WTC11 (cell line): ENCODE results near the gene DHPS.

ENCODE experiments used
- GABPB1 ChIP-seq: sonication (generic); formaldehyde crosslinking; IDR thresholded peaks from 2 replicates; pipeline ENCODE4 v1.8.1; 2023; ENCODE audit warnings: mild to moderate bottlenecking, missing genetic modification reagents
- TF ChIP-seq, protein P1 (sequence below): fragments of 200-600 bp; IDR thresholded peaks from 2 replicates; pipeline ENCODE4 v1.8.0; 2022; ENCODE audit warnings: antibody characterized with exemption

DNA sequence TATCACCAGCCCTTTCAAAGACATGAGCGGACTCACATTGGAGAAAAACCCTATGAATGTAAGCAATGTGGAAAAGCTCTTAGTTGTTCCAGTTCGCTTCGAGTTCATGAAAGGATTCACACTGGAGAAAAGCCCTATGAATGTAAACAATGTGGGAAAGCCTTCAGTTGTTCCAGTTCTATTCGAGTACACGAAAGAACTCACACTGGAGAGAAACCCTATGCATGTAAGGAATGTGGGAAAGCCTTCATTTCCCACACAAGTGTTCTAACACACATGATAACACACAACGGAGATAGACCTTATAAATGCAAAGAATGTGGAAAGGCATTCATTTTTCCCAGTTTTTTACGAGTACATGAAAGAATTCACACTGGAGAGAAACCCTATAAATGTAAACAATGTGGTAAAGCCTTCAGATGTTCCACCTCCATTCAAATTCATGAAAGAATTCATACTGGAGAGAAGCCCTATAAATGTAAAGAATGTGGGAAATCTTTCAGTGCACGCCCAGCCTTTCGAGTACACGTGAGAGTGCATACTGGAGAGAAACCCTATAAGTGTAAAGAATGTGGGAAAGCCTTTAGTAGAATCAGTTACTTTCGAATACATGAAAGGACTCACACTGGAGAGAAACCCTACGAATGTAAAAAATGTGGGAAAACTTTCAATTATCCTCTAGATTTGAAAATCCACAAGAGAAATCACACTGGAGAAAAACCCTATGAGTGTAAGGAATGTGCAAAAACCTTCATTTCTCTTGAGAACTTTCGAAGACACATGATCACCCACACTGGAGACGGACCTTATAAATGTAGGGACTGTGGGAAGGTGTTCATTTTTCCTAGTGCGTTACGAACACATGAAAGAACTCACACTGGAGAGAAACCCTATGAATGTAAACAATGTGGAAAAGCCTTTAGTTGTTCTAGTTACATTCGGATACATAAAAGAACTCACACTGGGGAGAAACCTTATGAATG lies 53.3 kb downstream of the DHPS start:
- TF ChIP-seq, protein P1, sequence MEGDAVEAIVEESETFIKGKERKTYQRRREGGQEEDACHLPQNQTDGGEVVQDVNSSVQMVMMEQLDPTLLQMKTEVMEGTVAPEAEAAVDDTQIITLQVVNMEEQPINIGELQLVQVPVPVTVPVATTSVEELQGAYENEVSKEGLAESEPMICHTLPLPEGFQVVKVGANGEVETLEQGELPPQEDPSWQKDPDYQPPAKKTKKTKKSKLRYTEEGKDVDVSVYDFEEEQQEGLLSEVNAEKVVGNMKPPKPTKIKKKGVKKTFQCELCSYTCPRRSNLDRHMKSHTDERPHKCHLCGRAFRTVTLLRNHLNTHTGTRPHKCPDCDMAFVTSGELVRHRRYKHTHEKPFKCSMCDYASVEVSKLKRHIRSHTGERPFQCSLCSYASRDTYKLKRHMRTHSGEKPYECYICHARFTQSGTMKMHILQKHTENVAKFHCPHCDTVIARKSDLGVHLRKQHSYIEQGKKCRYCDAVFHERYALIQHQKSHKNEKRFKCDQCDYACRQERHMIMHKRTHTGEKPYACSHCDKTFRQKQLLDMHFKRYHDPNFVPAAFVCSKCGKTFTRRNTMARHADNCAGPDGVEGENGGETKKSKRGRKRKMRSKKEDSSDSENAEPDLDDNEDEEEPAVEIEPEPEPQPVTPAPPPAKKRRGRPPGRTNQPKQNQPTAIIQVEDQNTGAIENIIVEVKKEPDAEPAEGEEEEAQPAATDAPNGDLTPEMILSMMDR, result no peak
- TF ChIP-seq GABPB1 (CRISPR knock-in tag), result no peak
